BLaER1 (cell line): Measurements from ENCODE around the gene IRX2.

Experiments
- H3K27ac ChIP-seq: shearing (Covaris generic); formaldehyde crosslinking; 2 replicates; pipeline ENCODE4 v1.8.1; 2022
- H3K27me3 ChIP-seq: shearing (Covaris generic); formaldehyde crosslinking; 2 replicates; pipeline ENCODE4 v1.8.1; 2022
- H3K36me3 ChIP-seq: shearing (Covaris generic); formaldehyde crosslinking; 2 replicates; pipeline ENCODE4 v1.8.1; 2022
- H3K4me1 ChIP-seq: shearing (Covaris generic); formaldehyde crosslinking; 2 replicates; pipeline ENCODE4 v1.8.1; 2022
- H3K4me2 ChIP-seq: shearing (Covaris generic); formaldehyde crosslinking; 2 replicates; pipeline ENCODE4 v1.8.1; 2022
- H3K4me3 ChIP-seq: shearing (Covaris generic); formaldehyde crosslinking; 2 replicates; pipeline ENCODE4 v1.8.1; 2022
- H3K9ac ChIP-seq: shearing (Covaris generic); formaldehyde crosslinking; 2 replicates; pipeline ENCODE4 v1.8.1; 2022
- H3K9me3 ChIP-seq: shearing (Covaris generic); formaldehyde crosslinking; 2 replicates; pipeline ENCODE4 v1.8.1; 2022
- H4K20me1 ChIP-seq: shearing (Covaris generic); formaldehyde crosslinking; 2 replicates; pipeline ENCODE4 v1.8.1; 2022
- Cebpa-rat ChIP-seq: shearing (Covaris generic); IDR thresholded peaks from 2 replicates; pipeline ENCODE4 v1.8.1; 2022

The IRX2 gene

GRCh38 chr5:2751592-2752021 is at the start of gene IRX2:
TSS of gene IRX2 (minus strand) at chr5:2751677. CDS start at chr5:2751413, 264 bp downstream.
- Histone ChIP-seq H3K27ac (peak within 1 kb of the TSS; percentile 92), H3K4me2 (peak within 1 kb of the TSS; percentile 95), H3K36me3 (peaks cover 48% of the 10 kb centered on the region), H3K9me3 (peaks cover 35% of the 10 kb centered on the region), H4K20me1 (peaks cover 48% of the 10 kb centered on the region), H3K4me3 (peak within 1 kb of the TSS; percentile 75), H3K4me1 (peaks cover 43% of the 10 kb centered on the region), H3K9ac (peak within 1 kb of the TSS; percentile 91), H3K27me3 (no peaks in the 10 kb centered on the region)
- TF ChIP-seq Cebpa-rat: no peak

GRCh38 chr5:2800035-2800434 is 48.6 kb upstream of the IRX2 start:
- no peak overlapping the region for H3K27ac ChIP-seq
- H3K9me3 ChIP-seq: 0 out of 2 replicates have a peak, but pooled peaks cover 3% of the 10 kb centered on the region
- H3K27me3 ChIP-seq: no peaks in the 10 kb centered on the region
- H3K9ac ChIP-seq: no peak overlapping the region
- TF ChIP-seq Cebpa-rat: no peak
- no peaks in the 10 kb centered on the region for H3K36me3 ChIP-seq
- no peaks in the 10 kb centered on the region for H4K20me1 ChIP-seq
- H3K4me2 ChIP-seq: no peak overlapping the region
- H3K4me3 ChIP-seq: no peak overlapping the region
- peaks cover 5% of the 10 kb centered on the region; the same call in 1 of the 2 replicates for H3K4me1 ChIP-seq

GRCh38 chr5:2797981-2798380 is 46.5 kb upstream of the IRX2 start:
- no peaks in the 10 kb centered on the region for H3K36me3 ChIP-seq
- no peak overlapping the region for H3K4me2 ChIP-seq
- no peak overlapping the region for H3K27ac ChIP-seq
- H3K9me3 ChIP-seq: peaks cover 7% of the 10 kb centered on the region; the same call in 1 of the 2 replicates
- H4K20me1 ChIP-seq: no peaks in the 10 kb centered on the region
- TF ChIP-seq Cebpa-rat: no peak
- H3K9ac ChIP-seq: no peak overlapping the region
- no peak overlapping the region for H3K4me3 ChIP-seq
- H3K4me1 ChIP-seq: peaks cover 5% of the 10 kb centered on the region; the same call in 1 of the 2 replicates
- no peaks in the 10 kb centered on the region for H3K27me3 ChIP-seq

GRCh38 chr5:2797160-2797559 is 45.7 kb upstream of the IRX2 start:
- Histone ChIP-seq H3K9ac (no peak overlapping the region), H3K9me3 (peaks cover 10% of the 10 kb centered on the region), H3K4me2 (peak overlapping the region; percentile 40; the same call in 1 of the 2 replicates), H3K27ac (no peak overlapping the region), H3K4me3 (no peak overlapping the region), H3K4me1 (peaks cover 5% of the 10 kb centered on the region; the same call in 1 of the 2 replicates), H3K36me3 (no peaks in the 10 kb centered on the region), H4K20me1 (no peaks in the 10 kb centered on the region), H3K27me3 (no peaks in the 10 kb centered on the region)
- no peak for TF ChIP-seq Cebpa-rat

- Histone ChIP-seq H3K4me1 (no peaks in the 10 kb centered on the region), H3K9ac (no peak overlapping the region), H3K36me3 (no peaks in the 10 kb centered on the region), H3K4me3 (no peak overlapping the region), H3K27me3 (no peaks in the 10 kb centered on the region), H3K4me2 (no peak overlapping the region), H3K9me3 (peaks cover 43% of the 10 kb centered on the region), H4K20me1 (no peaks in the 10 kb centered on the region), H3K27ac (no peak overlapping the region)
- TF ChIP-seq Cebpa-rat: no peak
These were observed 31.7 kb upstream of the IRX2 start for GRCh38 chr5:2783223-2783622.

- H3K27ac ChIP-seq: no peak overlapping the region
- TF ChIP-seq Cebpa-rat: no peak
- no peaks in the 10 kb centered on the region for H3K27me3 ChIP-seq
- H3K9ac ChIP-seq: no peak overlapping the region
- H3K4me3 ChIP-seq: no peak overlapping the region
- no peaks in the 10 kb centered on the region for H3K4me1 ChIP-seq
- H3K36me3 ChIP-seq: no peaks in the 10 kb centered on the region
- no peak overlapping the region for H3K4me2 ChIP-seq
- H3K9me3 ChIP-seq: peaks cover 43% of the 10 kb centered on the region
- no peaks in the 10 kb centered on the region for H4K20me1 ChIP-seq
These were observed 31.2 kb upstream of the IRX2 start for GRCh38 chr5:2782658-2783057.

GRCh38 chr5:2780421-2781171 is 29.1 kb upstream of the IRX2 start:
- Histone ChIP-seq H4K20me1 (no peaks in the 10 kb centered on the region), H3K9me3 (peaks cover 25% of the 10 kb centered on the region), H3K9ac (no peak overlapping the region), H3K4me2 (no peak overlapping the region), H3K27me3 (no peaks in the 10 kb centered on the region), H3K4me1 (no peaks in the 10 kb centered on the region), H3K36me3 (no peaks in the 10 kb centered on the region), H3K4me3 (no peak overlapping the region), H3K27ac (no peak overlapping the region)
- no peak for TF ChIP-seq Cebpa-rat

GRCh38 chr5:2779459-2779858 is 28.0 kb upstream of the IRX2 start:
- Histone ChIP-seq H3K4me3 (no peak overlapping the region), H4K20me1 (no peaks in the 10 kb centered on the region), H3K36me3 (no peaks in the 10 kb centered on the region), H3K9me3 (peaks cover 15% of the 10 kb centered on the region), H3K27me3 (no peaks in the 10 kb centered on the region), H3K27ac (no peak overlapping the region), H3K9ac (no peak overlapping the region), H3K4me1 (no peaks in the 10 kb centered on the region), H3K4me2 (no peak overlapping the region)
- no peak for TF ChIP-seq Cebpa-rat

- H3K9me3 ChIP-seq: peaks cover 6% of the 10 kb centered on the region; the same call in 1 of the 2 replicates
- H3K27me3 ChIP-seq: no peaks in the 10 kb centered on the region
- no peak overlapping the region for H3K4me2 ChIP-seq
- no peaks in the 10 kb centered on the region for H3K36me3 ChIP-seq
- no peaks in the 10 kb centered on the region for H3K4me1 ChIP-seq
- H3K9ac ChIP-seq: no peak overlapping the region
- H3K4me3 ChIP-seq: no peak overlapping the region
- no peak for TF ChIP-seq Cebpa-rat
- H4K20me1 ChIP-seq: no peaks in the 10 kb centered on the region
- H3K27ac ChIP-seq: no peak overlapping the region
These were observed 25.1 kb upstream of the IRX2 start for GRCh38 chr5:2776337-2777302.
